Fibroblast of villous mesenchyme (primary cell): ENCODE results near the gene FLNB. TPM values are rescaled to one million over a fixed set of nuclear protein-coding genes. Genes with fewer than 3 reads are reported as not detected.
"Not testable (repeated sequence)": the region's sequence is repeated elsewhere in the genome, so short reads cannot be mapped to it uniquely, and the experiment has no call there.

ENCODE experiments used
- DNase-seq: peaks from one replicate; pipeline ENCODE4 v3.0.0-alpha.2; 2010; ENCODE audit warnings: low read depth
- H3K4me3 ChIP-seq: 2 replicates; pipeline ENCODE4 v1.5.1; 2011; ENCODE audit warnings: low read depth, mild to moderate bottlenecking, low read length
- CTCF ChIP-seq: IDR thresholded peaks from 2 replicates; pipeline ENCODE4 v1.5.1; 2012; ENCODE audit warnings: low read depth, mild to moderate bottlenecking, low read length; ENCODE audit not compliant: insufficient read depth
- total RNA-seq: library from RNA; depleted of rRNA; stranded (reverse); fragments of >200 nt; gene quantifications from 2 replicates; pipeline ENCODE4 v1.2.3, GENCODE V29; 2012

Gene FLNB
- total RNA-seq, 1 donor = 325 TPM

GRCh38 chr3:58200846-58201355, 192.7 kb downstream of the FLNB start:
- H3K4me3 ChIP-seq = no peak overlapping the region
- no peak for DNase-seq
- TF ChIP-seq CTCF = no peak

GRCh38 chr3:58201451-58201850, 193.2 kb downstream of the FLNB start:
- not testable (repeated sequence) for DNase-seq, H3K4me3 ChIP-seq

- no peak for TF ChIP-seq CTCF
- no peak for DNase-seq
- H3K4me3 ChIP-seq = no peak overlapping the region
Measured at GRCh38 chr3:58202917-58203360, 194.7 kb downstream of the FLNB start.

GRCh38 chr3:58203541-58203940, 195.3 kb downstream of the FLNB start:
- DNase-seq = no peak
- TF ChIP-seq CTCF = no peak
- no peak overlapping the region for H3K4me3 ChIP-seq

GRCh38 chr3:58204720-58205119, 196.5 kb downstream of the FLNB start:
- DNase-seq = no peak
- no peak for TF ChIP-seq CTCF
- no peak overlapping the region for H3K4me3 ChIP-seq

- no peak for TF ChIP-seq CTCF
- no peak overlapping the region for H3K4me3 ChIP-seq
- no peak for DNase-seq
Measured at GRCh38 chr3:58205981-58206380, 197.8 kb downstream of the FLNB start.

GRCh38 chr3:58206406-58207011, 198.3 kb downstream of the FLNB start:
- TF ChIP-seq CTCF = no peak
- DNase-seq = no peak

More at GRCh38 chr3:58206406-58207011, 198.3 kb downstream of the FLNB start:
- no peak overlapping the region for H3K4me3 ChIP-seq
